ENCODE results near the gene TMEM238. TPM values are rescaled to one million over a fixed set of nuclear protein-coding genes. Genes with fewer than 3 reads are reported as not detected.

TMEM238 gene
- total and polyA plus RNA-seq, 9 of the 15 experiments (the other 6 are each of a cell fraction or from before 2014, with no cell fraction given): 0.18 to 5.1 (median 1.3) TPM; not detected in 4

- TF ChIP-seq ZNF174 (CRISPR knock-in tag; IDR thresholded peaks at IDR 0.05) (no peak), JUND (IDR thresholded peaks at IDR 0.05; ENCODE audit: borderline replicate concordance, low read depth, low read length) (no peak), JUND (tag; IDR thresholded peaks at IDR 0.05; ENCODE audit: borderline replicate concordance, low read depth, low read length) (no peak), CHD1 (IDR thresholded peaks at IDR 0.05; ENCODE audit: low read length) (peak; percentile 12), ETV6 (IDR thresholded peaks at IDR 0.05; ENCODE audit: borderline replicate concordance in 1 of 2, low read depth in 2 of 2, low read length in 1 of 2) (no peak), ETV6 (CRISPR knock-in tag; IDR thresholded peaks at IDR 0.05; ENCODE audit: borderline replicate concordance) (no peak), POLR2G (IDR thresholded peaks at IDR 0.05; ENCODE audit: low read depth, low read length) (no peak), JUN (IDR thresholded peaks at IDR 0.05; ENCODE audit: borderline replicate concordance, low read depth, low read length) (no peak), JUN (CRISPR knock-in tag; IDR thresholded peaks at IDR 0.05; ENCODE audit: borderline replicate concordance) (no peak), ELF4 (CRISPR knock-in tag; IDR thresholded peaks at IDR 0.05) (0 out of 2 replicates have a peak, but pooled peaks have one; percentile 13), SLC30A9 (CRISPR knock-in tag; IDR thresholded peaks at IDR 0.05) (no peak), ZBTB7A (IDR thresholded peaks at IDR 0.05; ENCODE audit: borderline replicate concordance, control insufficient read depth, low read depth, low read length) (0 out of 2 replicates have a peak, but pooled peaks have one; percentile 6), SMAD4 (CRISPR knock-in tag; conservative IDR thresholded peaks at IDR 0.05) (no peak), ILF3 (IDR thresholded peaks at IDR 0.05; ENCODE audit: borderline replicate concordance) (no peak), ZNF695 (CRISPR knock-in tag; IDR thresholded peaks at IDR 0.05) (no peak), ZSCAN32 (CRISPR knock-in tag; IDR thresholded peaks at IDR 0.05) (no peak), SRF (CRISPR knock-in tag; IDR thresholded peaks at IDR 0.05) (peak in 1 of 2 experiments; percentile 29; a peak in 1 of 4 replicates), BCL6 (CRISPR knock-in tag; IDR thresholded peaks at IDR 0.05) (no peak), ZBTB8A (IDR thresholded peaks at IDR 0.05; ENCODE audit: partially characterized antibody) (no peak), ZC3H11A (IDR thresholded peaks at IDR 0.05; ENCODE audit: low read depth, low read length) (no peak)
- TF ChIP-seq, protein P1, sequence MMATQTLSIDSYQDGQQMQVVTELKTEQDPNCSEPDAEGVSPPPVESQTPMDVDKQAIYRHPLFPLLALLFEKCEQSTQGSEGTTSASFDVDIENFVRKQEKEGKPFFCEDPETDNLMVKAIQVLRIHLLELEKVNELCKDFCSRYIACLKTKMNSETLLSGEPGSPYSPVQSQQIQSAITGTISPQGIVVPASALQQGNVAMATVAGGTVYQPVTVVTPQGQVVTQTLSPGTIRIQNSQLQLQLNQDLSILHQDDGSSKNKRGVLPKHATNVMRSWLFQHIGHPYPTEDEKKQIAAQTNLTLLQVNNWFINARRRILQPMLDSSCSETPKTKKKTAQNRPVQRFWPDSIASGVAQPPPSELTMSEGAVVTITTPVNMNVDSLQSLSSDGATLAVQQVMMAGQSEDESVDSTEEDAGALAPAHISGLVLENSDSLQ (IDR thresholded peaks at IDR 0.05): peak; percentile 67
- TF ChIP-seq, protein P2, sequence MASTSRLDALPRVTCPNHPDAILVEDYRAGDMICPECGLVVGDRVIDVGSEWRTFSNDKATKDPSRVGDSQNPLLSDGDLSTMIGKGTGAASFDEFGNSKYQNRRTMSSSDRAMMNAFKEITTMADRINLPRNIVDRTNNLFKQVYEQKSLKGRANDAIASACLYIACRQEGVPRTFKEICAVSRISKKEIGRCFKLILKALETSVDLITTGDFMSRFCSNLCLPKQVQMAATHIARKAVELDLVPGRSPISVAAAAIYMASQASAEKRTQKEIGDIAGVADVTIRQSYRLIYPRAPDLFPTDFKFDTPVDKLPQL (IDR thresholded peaks at IDR 0.05; ENCODE audit: extremely low read depth, insufficient read length): no peak
- TF ChIP-seq, protein P3, sequence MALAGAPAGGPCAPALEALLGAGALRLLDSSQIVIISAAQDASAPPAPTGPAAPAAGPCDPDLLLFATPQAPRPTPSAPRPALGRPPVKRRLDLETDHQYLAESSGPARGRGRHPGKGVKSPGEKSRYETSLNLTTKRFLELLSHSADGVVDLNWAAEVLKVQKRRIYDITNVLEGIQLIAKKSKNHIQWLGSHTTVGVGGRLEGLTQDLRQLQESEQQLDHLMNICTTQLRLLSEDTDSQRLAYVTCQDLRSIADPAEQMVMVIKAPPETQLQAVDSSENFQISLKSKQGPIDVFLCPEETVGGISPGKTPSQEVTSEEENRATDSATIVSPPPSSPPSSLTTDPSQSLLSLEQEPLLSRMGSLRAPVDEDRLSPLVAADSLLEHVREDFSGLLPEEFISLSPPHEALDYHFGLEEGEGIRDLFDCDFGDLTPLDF (CRISPR knock-in tag; IDR thresholded peaks at IDR 0.05): 0 out of 2 replicates have a peak, but pooled peaks have one; percentile 20
- TF ChIP-seq, protein P4, sequence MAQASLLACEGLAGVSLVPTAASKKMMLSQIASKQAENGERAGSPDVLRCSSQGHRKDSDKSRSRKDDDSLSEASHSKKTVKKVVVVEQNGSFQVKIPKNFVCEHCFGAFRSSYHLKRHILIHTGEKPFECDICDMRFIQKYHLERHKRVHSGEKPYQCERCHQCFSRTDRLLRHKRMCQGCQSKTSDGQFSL (CRISPR knock-in tag; IDR thresholded peaks at IDR 0.05): no peak
- TF ChIP-seq, protein P4 (tag; IDR thresholded peaks at IDR 0.05): peak in 1 of 2 experiments; percentile 58; a peak in 1 of 4 replicates
Observed at GRCh38 chr19:55406826-55407549, 22.9 kb upstream of the TMEM238 start (continued).

All from K562 (cell line).